Bronchial epithelial cell (primary cell): ENCODE measurements around the gene SCFD1. TPM values are rescaled to one million over a fixed set of nuclear protein-coding genes. Genes with fewer than 3 reads are reported as not detected.

ENCODE experiments used
- DNase-seq: peaks from one replicate; pipeline ENCODE4 v3.0.0-alpha.2; 2010; ENCODE audit warnings: low read depth
- FAIRE-seq: peaks from 2 replicates; lab custom pipeline; 2011; peaks lifted over from hg19 to GRCh38; lab: Jason Lieb, UNC
- H3K27me3 ChIP-seq: 2 replicates; pipeline ENCODE4 v1.5.1; 2011; ENCODE audit warnings: low read length; ENCODE audit not compliant: control insufficient read depth, insufficient read depth
- H3K36me3 ChIP-seq: 2 replicates; pipeline ENCODE4 v1.5.1; 2011; ENCODE audit warnings: low read length; ENCODE audit not compliant: control insufficient read depth, insufficient read depth
- H3K4me3 ChIP-seq: 2 replicates; pipeline ENCODE4 v1.5.1; 2011; ENCODE audit warnings: mild to moderate bottlenecking, low read depth, low read length, control low read depth
- CTCF ChIP-seq: IDR thresholded peaks from 2 replicates; pipeline ENCODE4 v1.5.1; 2011; ENCODE audit warnings: mild to moderate bottlenecking, moderate library complexity, low read length, control low read depth, inconsistent platforms; ENCODE audit not compliant: insufficient read depth, severe bottlenecking
- total RNA-seq: library from RNA; depleted of rRNA; stranded (reverse); fragments of >200 nt; gene quantifications from 2 replicates; pipeline ENCODE4 v1.2.1, GENCODE V29; 2014

The SCFD1 gene
- total RNA-seq, 1 donor from 2014 or later, result 101 TPM

- FAIRE-seq (no peak), DNase-seq (no peak)
- no peak for TF ChIP-seq CTCF
- H3K27me3 ChIP-seq, result no peaks in the 10 kb centered on the region
- no peak overlapping the region for H3K4me3 ChIP-seq
- H3K36me3 ChIP-seq, result peaks cover 4% of the 10 kb centered on the region
These were observed 29.8 kb downstream of the SCFD1 start for GRCh38 chr14:30651937-30652336.

GRCh38 chr14:30655124-30655523, 33.0 kb downstream of the SCFD1 start:
- no peak for TF ChIP-seq CTCF
- peaks cover 2% of the 10 kb centered on the region for H3K36me3 ChIP-seq
- DNase-seq (peak; percentile 3), FAIRE-seq (no peak)
- no peak overlapping the region for H3K4me3 ChIP-seq
- no peaks in the 10 kb centered on the region for H3K27me3 ChIP-seq

GRCh38 chr14:30655658-30656057, 33.5 kb downstream of the SCFD1 start:
- no peak for TF ChIP-seq CTCF
- H3K36me3 ChIP-seq, result peaks cover 2% of the 10 kb centered on the region
- no peak for FAIRE-seq
- H3K4me3 ChIP-seq, result no peak overlapping the region
- DNase-seq, result no peak
- H3K27me3 ChIP-seq, result no peaks in the 10 kb centered on the region

GRCh38 chr14:30656190-30656632, 34.1 kb downstream of the SCFD1 start:
- no peak overlapping the region for H3K4me3 ChIP-seq
- FAIRE-seq (peak; percentile 62), DNase-seq (peak; percentile 54)
- peak; percentile 75 for TF ChIP-seq CTCF
- no peaks in the 10 kb centered on the region for H3K27me3 ChIP-seq
- peaks cover 2% of the 10 kb centered on the region for H3K36me3 ChIP-seq

- FAIRE-seq, result no peak
- no peaks in the 10 kb centered on the region for H3K36me3 ChIP-seq
These were observed 34.9 kb downstream of the SCFD1 start for GRCh38 chr14:30657050-30657449.

More at GRCh38 chr14:30657050-30657449, 34.9 kb downstream of the SCFD1 start:
- DNase-seq, result no peak
- no peaks in the 10 kb centered on the region for H3K27me3 ChIP-seq
- TF ChIP-seq CTCF, result no peak
- no peak overlapping the region for H3K4me3 ChIP-seq
